ENCODE measurements around the gene HSPBAP1.

HSPBAP1 gene

DNA sequence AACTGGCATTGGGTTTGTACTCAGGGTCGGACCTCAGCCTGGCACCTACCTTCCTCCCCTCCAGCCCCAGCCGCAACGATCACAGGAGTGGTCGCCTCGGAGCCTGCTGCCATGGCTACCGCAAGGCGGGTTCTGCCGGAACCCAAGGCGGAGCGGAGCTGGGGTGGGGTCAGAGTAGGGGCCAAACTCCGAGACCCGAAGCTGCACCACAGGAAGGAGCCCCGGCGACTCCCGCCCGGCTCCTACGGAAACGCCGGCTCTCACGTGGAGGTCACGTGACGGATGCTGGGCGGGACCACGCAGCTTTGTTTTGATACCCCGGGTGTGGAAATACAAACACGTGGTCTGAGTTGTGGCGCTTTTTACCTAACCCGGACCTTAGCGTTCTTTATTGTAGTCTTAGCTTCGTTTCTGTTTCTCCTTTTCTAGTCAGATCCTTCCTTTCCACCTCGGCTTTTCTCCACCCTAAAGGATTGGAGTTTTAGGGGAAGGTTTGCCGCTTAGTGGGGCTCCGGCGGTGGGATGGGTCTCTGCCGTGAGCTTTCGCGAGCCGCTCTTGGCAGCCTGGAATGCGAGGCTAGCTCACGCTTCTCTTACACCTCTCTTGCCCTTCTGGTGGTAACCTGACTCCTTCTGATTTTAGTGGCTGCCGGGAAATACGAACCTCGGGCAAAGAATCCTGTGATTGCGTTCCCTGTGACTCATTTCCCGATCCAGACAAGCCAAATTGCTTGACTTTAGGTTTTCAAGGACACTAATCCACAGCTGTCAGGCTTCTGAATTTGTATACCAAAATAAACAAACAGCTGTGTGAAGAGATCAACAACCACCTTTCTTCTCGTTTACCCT lies at the start of gene HSPBAP1:
HSPBAP1 (minus strand) TSS at position 264 of the 849 bp plus-strand sequence; CDS start at position 113, 151 bp downstream.
- DNase-seq (ENCODE audit: extremely low spot score) = peak; percentile 92
- TF ChIP-seq, protein P1, sequence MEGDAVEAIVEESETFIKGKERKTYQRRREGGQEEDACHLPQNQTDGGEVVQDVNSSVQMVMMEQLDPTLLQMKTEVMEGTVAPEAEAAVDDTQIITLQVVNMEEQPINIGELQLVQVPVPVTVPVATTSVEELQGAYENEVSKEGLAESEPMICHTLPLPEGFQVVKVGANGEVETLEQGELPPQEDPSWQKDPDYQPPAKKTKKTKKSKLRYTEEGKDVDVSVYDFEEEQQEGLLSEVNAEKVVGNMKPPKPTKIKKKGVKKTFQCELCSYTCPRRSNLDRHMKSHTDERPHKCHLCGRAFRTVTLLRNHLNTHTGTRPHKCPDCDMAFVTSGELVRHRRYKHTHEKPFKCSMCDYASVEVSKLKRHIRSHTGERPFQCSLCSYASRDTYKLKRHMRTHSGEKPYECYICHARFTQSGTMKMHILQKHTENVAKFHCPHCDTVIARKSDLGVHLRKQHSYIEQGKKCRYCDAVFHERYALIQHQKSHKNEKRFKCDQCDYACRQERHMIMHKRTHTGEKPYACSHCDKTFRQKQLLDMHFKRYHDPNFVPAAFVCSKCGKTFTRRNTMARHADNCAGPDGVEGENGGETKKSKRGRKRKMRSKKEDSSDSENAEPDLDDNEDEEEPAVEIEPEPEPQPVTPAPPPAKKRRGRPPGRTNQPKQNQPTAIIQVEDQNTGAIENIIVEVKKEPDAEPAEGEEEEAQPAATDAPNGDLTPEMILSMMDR (IDR thresholded peaks at IDR 0.05; ENCODE audit: control extremely low read depth, extremely low read depth, low read depth, missing control alignments) = no peak
- CTCF ChIA-PET = interaction anchor here (1.0 to 1.2 kb wide), 4 partner anchors 9 to 234 kb away, joined by 3 to 6 read pairs (median 3); partner anchors contain the start of gene SEMA5B

DNA sequence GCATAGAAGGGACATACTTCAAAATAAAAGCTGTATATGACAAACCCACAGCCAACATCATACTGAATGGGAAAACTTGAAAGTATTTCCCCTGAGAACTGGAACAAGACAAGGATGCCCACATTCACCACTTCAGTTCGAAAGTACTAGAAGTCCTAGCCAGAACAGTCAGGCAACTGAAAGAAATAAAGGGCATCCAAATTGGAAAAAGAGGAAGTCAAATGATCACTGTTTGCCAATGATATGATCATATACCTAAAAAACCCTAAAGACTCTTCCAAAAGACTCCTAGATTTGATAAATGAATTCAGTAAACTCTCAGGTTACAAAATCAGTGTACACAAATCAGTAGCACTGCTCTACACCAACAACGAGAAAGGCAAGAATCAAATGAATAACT lies 42.0 kb upstream of the HSPBAP1 start:
- no peak for DNase-seq (ENCODE audit: extremely low spot score)
- TF ChIP-seq, protein P1 (IDR thresholded peaks at IDR 0.05; ENCODE audit: control extremely low read depth, extremely low read depth, low read depth, missing control alignments) = no peak
- CTCF ChIA-PET = interaction anchor here (1.7 kb wide), 1 partner anchor 9 kb away, joined by 5 read pairs; no protein-coding TSS in a partner anchor
- POLR2A ChIA-PET = no interaction called here

More for the DNA sequence above, at the start of gene HSPBAP1:
- POLR2A ChIA-PET = interaction anchor here (0.5 to 0.6 kb wide), 3 partner anchors 218 to 408 kb away, joined by 3 read pairs; partner anchors contain the start of gene SEC22A

- TF ChIP-seq, protein P1 (IDR thresholded peaks at IDR 0.05; ENCODE audit: control extremely low read depth, extremely low read depth, low read depth, missing control alignments) = no peak
- POLR2A ChIA-PET = no interaction called here
- CTCF ChIA-PET = no interaction called here
- no peak for DNase-seq (ENCODE audit: extremely low spot score)
Measured at GRCh38 chr3:122828281-122828680, 34.6 kb upstream of the HSPBAP1 start.

DNA sequence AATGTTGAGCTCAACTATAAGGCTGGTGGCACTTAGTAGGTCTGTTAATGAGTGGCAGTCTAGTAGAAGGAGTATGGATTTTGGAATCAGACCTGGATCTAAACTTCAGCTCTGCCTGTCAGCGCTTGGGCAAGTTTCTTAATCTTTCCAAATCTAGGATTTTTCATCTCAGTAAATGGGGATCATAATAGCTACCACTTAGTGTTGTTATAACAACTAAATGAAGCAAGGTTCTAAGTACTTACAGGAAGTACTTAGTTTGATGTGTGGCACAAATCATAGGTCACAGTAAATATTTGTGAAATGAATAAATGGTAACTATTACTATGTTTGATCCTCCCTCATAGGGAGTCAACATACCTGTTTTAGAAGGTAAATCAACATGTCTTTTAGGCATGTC lies 32.6 kb upstream of the HSPBAP1 start:
- CTCF ChIA-PET = interaction anchor here (0.7 to 1.6 kb wide), 4 partner anchors 9 to 17 kb away, joined by 3 to 5 read pairs (median 3); no protein-coding TSS in a partner anchor
- TF ChIP-seq, protein P1 (IDR thresholded peaks at IDR 0.05; ENCODE audit: control extremely low read depth, extremely low read depth, low read depth, missing control alignments) = no peak
- POLR2A ChIA-PET = no interaction called here
- no peak for DNase-seq (ENCODE audit: extremely low spot score)

- ChIA-PET POLR2A (no interaction called here), CTCF (interaction anchor here (1.3 to 1.6 kb wide), 3 partner anchors 10 to 16 kb away, joined by 3 to 5 read pairs (median 3); no protein-coding TSS in a partner anchor)
- TF ChIP-seq, protein P1 (IDR thresholded peaks at IDR 0.05; ENCODE audit: control extremely low read depth, extremely low read depth, low read depth, missing control alignments) = no peak
- no peak for DNase-seq (ENCODE audit: extremely low spot score)
Measured at GRCh38 chr3:122825460-122825859, 31.8 kb upstream of the HSPBAP1 start.

GRCh38 chr3:122824465-122825381 lies 31.1 kb upstream of the HSPBAP1 start:
- ChIA-PET CTCF (no interaction called here), POLR2A (no interaction called here)

More at GRCh38 chr3:122824465-122825381, 31.1 kb upstream of the HSPBAP1 start:
- TF ChIP-seq, protein P1 (IDR thresholded peaks at IDR 0.05; ENCODE audit: control extremely low read depth, extremely low read depth, low read depth, missing control alignments) = no peak
- no peak for DNase-seq (ENCODE audit: extremely low spot score)
